GM23338 (cell line): ENCODE data around the gene GLS. TPM values are rescaled to one million over a fixed set of nuclear protein-coding genes. Genes with fewer than 3 reads are reported as not detected.

Experiments used
- ATAC-seq: fragments of 200-7000 bp; cut with Tn5 transposase; 3 replicates; pipeline ENCODE4 v1.9.1; 2020
- DNase-seq: peaks from one replicate; pipeline ENCODE4 v3.0.0-alpha.2; 2015; ENCODE audit warnings: low spot score
- H2AFZ ChIP-seq: fragments of 200-600 bp; sonication (generic); 2 replicates; pipeline ENCODE4 v1.8.0; 2016; ENCODE audit warnings: antibody characterized with exemption, mild to moderate bottlenecking, moderate library complexity
- H3F3A ChIP-seq: fragments of 200-600 bp; sonication (generic); replicated peaks from 2 replicates; pipeline ENCODE4 v1.8.0; 2017; ENCODE audit warnings: antibody characterized with exemption, mixed run types, low read depth
- H3K27ac ChIP-seq: fragments of 200-600 bp; sonication (generic); 2 replicates; pipeline ENCODE4 v1.6.1; 2016; ENCODE audit warnings: low read depth
- H3K27me3 ChIP-seq: fragments of 200-600 bp; sonication (generic); 2 replicates; pipeline ENCODE4 v1.8.0; 2016; ENCODE audit warnings: mild to moderate bottlenecking, mixed run types, moderate library complexity; ENCODE audit not compliant: insufficient read depth
- H3K36me3 ChIP-seq: fragments of 200-600 bp; sonication (generic); 2 replicates; pipeline ENCODE4 v1.8.0; 2016; ENCODE audit warnings: mild to moderate bottlenecking; ENCODE audit not compliant: insufficient read depth
- H3K4me1 ChIP-seq: fragments of 200-600 bp; sonication (generic); 2 replicates; pipeline ENCODE4 v1.8.0; 2016; ENCODE audit warnings: mild to moderate bottlenecking, moderate library complexity; ENCODE audit not compliant: insufficient read depth
- H3K4me2 ChIP-seq: fragments of 200-600 bp; sonication (generic); 2 replicates; pipeline ENCODE4 v1.7.1; 2017; ENCODE audit warnings: mixed run types
- H3K4me3 ChIP-seq: fragments of 200-600 bp; sonication (generic); 2 replicates; pipeline ENCODE4 v1.6.1; 2016; ENCODE audit warnings: mixed run types
- H3K79me2 ChIP-seq: fragments of 200-600 bp; sonication (generic); replicated peaks from 2 replicates; pipeline ENCODE4 v1.8.0; 2017; ENCODE audit warnings: mild to moderate bottlenecking; ENCODE audit not compliant: insufficient read depth
- H3K9me2 ChIP-seq: fragments of 200-600 bp; sonication (generic); 2 replicates; pipeline ENCODE4 v1.8.0; 2017; ENCODE audit not compliant: insufficient read depth
- H4K20me1 ChIP-seq: fragments of 200-600 bp; sonication (generic); replicated peaks from 2 replicates; pipeline ENCODE4 v1.8.0; 2017; ENCODE audit warnings: mild to moderate bottlenecking; ENCODE audit not compliant: insufficient read depth
- H3K27ac Mint-ChIP-seq: 2 replicates; pipeline ENCODE4 v1.8.0; 2020; ENCODE audit warnings: inconsistent platforms, mild to moderate bottlenecking, moderate library complexity, mixed read lengths
- H3K27me3 Mint-ChIP-seq: 3 replicates; pipeline ENCODE4 v1.8.0; 2022; ENCODE audit warnings: low read depth, mild to moderate bottlenecking, moderate library complexity, mixed read lengths, inconsistent platforms; ENCODE audit not compliant: insufficient read depth, poor library complexity
- H3K36me3 Mint-ChIP-seq: 3 replicates; pipeline ENCODE4 v1.8.0; 2021; ENCODE audit warnings: low read depth, mild to moderate bottlenecking, inconsistent platforms, moderate library complexity, mixed read lengths
- H3K4me1 Mint-ChIP-seq: 3 replicates; pipeline ENCODE4 v1.8.0; 2020; ENCODE audit warnings: mild to moderate bottlenecking, inconsistent platforms, mixed read lengths
- H3K4me3 Mint-ChIP-seq: 3 replicates; pipeline ENCODE4 v1.8.0; 2021; ENCODE audit warnings: moderate library complexity, mild to moderate bottlenecking, inconsistent platforms, mixed read lengths
- H3K9me3 Mint-ChIP-seq: 3 replicates; pipeline ENCODE4 v1.8.0; 2020; ENCODE audit warnings: moderate library complexity, mild to moderate bottlenecking, inconsistent platforms, mixed read lengths
- CREB1 ChIP-seq: fragments of 250-450 bp; sonication (Bioruptor Pico); IDR thresholded peaks from 2 replicates; pipeline ENCODE4 v1.5.0; 2020; ENCODE audit warnings: low read depth, mild to moderate bottlenecking, moderate library complexity
- EZH2 ChIP-seq: fragments of 200-600 bp; sonication (generic); IDR thresholded peaks from one replicate; pipeline ENCODE4 v1.8.0; 2017; ENCODE audit warnings: antibody characterized with exemption, mild to moderate bottlenecking, low read depth; ENCODE audit not compliant: unreplicated experiment
- EZH2phosphoT487 ChIP-seq: fragments of 200-600 bp; sonication (generic); IDR thresholded peaks from one replicate; pipeline ENCODE4 v1.8.1; 2018; ENCODE audit warnings: antibody characterized with exemption; ENCODE audit not compliant: unreplicated experiment
- JUNB ChIP-seq: IDR thresholded peaks from one replicate; pipeline ENCODE4 v1.6.1; 2016; ENCODE audit warnings: antibody characterized with exemption; ENCODE audit not compliant: unreplicated experiment
- NANOG ChIP-seq: IDR thresholded peaks from 2 replicates; pipeline ENCODE4 v1.6.1; 2016; ENCODE audit warnings: antibody characterized with exemption, borderline replicate concordance
- POLR2AphosphoS5 ChIP-seq: IDR thresholded peaks from 2 replicates; pipeline ENCODE4 v1.6.1; 2016; ENCODE audit warnings: antibody characterized with exemption, low read depth
- STAT1 ChIP-seq: IDR thresholded peaks from one replicate; pipeline ENCODE4 v1.6.1; 2016; ENCODE audit warnings: antibody characterized with exemption; ENCODE audit not compliant: unreplicated experiment
- ZNF114 ChIP-seq: fragments of 250-450 bp; sonication (Bioruptor Pico); IDR thresholded peaks from 2 replicates; pipeline ENCODE4 v1.5.0; 2020; ENCODE audit warnings: mild to moderate bottlenecking, moderate library complexity
- ZNF331 ChIP-seq: fragments of 250-450 bp; sonication (Bioruptor Pico); IDR thresholded peaks from 2 replicates; pipeline ENCODE4 v1.5.0; 2020; ENCODE audit warnings: low read depth, mild to moderate bottlenecking, moderate library complexity
- polyA plus RNA-seq: library from polyadenylated mRNA; unstranded; fragments of >200 nt; fragmentation: Nextera tagmentation; extraction: Ambion mirVana; gene quantifications from 2 replicates; pipeline ENCODE4 v1.2.1, GENCODE V29; 2016
- total RNA-seq: library from RNA; depleted of rRNA; stranded (reverse); fragments of >200 nt; shearing (Covaris generic); gene quantifications from 2 replicates; pipeline ENCODE4 v1.2.3, GENCODE V29; 2014
- TF ChIP-seq, protein P1 (sequence below), 2 experiments: fragments of 200-600 bp in 1 of 2; sonication (generic) in 1 of 2; conservative IDR thresholded peaks; 2 replicates each; pipeline versions ENCODE4 v1.5.1 to v1.6.1; 2016 to 2017; ENCODE audit warnings: antibody characterized with exemption in 2 of 2, low read depth in 2 of 2, mild to moderate bottlenecking in 2 of 2, moderate library complexity in 1 of 2
- TF ChIP-seq, protein P2 (sequence below): fragments of 250-450 bp; sonication (Bioruptor Pico); IDR thresholded peaks from 2 replicates; pipeline ENCODE4 v1.5.0; 2020; ENCODE audit warnings: mild to moderate bottlenecking, moderate library complexity
- TF ChIP-seq, protein P3 (sequence below): IDR thresholded peaks from 2 replicates; pipeline ENCODE4 v1.6.1; 2016; ENCODE audit warnings: antibody characterized with exemption

GLS gene
- total and polyA plus RNA-seq, 2 experiments from 2014 or later, result 38.1 to 172 TPM

DNA sequence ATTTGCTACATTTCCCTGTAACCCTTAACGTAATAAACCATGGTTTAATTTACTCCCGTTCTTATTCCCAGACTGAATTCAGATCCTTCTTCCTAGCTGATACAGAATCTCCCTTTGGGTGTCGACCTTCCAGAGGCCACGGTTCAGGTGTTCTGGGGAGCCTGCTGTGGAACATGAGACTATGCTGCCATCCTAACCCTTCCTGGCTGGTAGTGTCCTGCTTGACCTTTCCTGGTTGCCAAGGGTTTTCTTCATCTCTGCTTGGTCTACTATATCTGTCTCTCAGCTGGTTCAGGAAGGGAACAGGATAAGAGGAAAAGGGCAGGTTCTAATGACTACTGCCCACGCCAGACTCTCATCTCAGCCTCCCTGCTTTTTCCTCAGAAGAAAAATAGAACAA is 96.9 kb downstream of the GLS start:
- H3K79me2 ChIP-seq, result no peaks in the 10 kb centered on the region
- H3K36me3 ChIP-seq, result peaks cover 79% of the 10 kb centered on the region
- no peak overlapping the region for H3K27ac ChIP-seq
- H4K20me1 ChIP-seq, result peaks cover 4% of the 10 kb centered on the region
- H3K4me1 ChIP-seq, result no peaks in the 10 kb centered on the region
- no peak overlapping the region for H2AFZ ChIP-seq
- no peak overlapping the region for H3K4me3 Mint-ChIP-seq
- no peak overlapping the region for H3K27ac Mint-ChIP-seq
- H3K9me3 Mint-ChIP-seq, result no peaks in the 10 kb centered on the region; the same call in 2 of the 3 replicates
- TF ChIP-seq CREB1 (CRISPR knock-in tag) (no peak), EZH2phosphoT487 (no peak), NANOG (no peak), POLR2AphosphoS5 (no peak), STAT1 (no peak), EZH2 (no peak), ZNF331 (CRISPR knock-in tag) (no peak), ZNF114 (CRISPR knock-in tag) (no peak), JUNB (no peak)
- TF ChIP-seq, protein P1, sequence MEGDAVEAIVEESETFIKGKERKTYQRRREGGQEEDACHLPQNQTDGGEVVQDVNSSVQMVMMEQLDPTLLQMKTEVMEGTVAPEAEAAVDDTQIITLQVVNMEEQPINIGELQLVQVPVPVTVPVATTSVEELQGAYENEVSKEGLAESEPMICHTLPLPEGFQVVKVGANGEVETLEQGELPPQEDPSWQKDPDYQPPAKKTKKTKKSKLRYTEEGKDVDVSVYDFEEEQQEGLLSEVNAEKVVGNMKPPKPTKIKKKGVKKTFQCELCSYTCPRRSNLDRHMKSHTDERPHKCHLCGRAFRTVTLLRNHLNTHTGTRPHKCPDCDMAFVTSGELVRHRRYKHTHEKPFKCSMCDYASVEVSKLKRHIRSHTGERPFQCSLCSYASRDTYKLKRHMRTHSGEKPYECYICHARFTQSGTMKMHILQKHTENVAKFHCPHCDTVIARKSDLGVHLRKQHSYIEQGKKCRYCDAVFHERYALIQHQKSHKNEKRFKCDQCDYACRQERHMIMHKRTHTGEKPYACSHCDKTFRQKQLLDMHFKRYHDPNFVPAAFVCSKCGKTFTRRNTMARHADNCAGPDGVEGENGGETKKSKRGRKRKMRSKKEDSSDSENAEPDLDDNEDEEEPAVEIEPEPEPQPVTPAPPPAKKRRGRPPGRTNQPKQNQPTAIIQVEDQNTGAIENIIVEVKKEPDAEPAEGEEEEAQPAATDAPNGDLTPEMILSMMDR (conservative IDR thresholded peaks at IDR 0.05; ENCODE audit: low read depth in 2 of 2), result no peak
- TF ChIP-seq, protein P2, sequence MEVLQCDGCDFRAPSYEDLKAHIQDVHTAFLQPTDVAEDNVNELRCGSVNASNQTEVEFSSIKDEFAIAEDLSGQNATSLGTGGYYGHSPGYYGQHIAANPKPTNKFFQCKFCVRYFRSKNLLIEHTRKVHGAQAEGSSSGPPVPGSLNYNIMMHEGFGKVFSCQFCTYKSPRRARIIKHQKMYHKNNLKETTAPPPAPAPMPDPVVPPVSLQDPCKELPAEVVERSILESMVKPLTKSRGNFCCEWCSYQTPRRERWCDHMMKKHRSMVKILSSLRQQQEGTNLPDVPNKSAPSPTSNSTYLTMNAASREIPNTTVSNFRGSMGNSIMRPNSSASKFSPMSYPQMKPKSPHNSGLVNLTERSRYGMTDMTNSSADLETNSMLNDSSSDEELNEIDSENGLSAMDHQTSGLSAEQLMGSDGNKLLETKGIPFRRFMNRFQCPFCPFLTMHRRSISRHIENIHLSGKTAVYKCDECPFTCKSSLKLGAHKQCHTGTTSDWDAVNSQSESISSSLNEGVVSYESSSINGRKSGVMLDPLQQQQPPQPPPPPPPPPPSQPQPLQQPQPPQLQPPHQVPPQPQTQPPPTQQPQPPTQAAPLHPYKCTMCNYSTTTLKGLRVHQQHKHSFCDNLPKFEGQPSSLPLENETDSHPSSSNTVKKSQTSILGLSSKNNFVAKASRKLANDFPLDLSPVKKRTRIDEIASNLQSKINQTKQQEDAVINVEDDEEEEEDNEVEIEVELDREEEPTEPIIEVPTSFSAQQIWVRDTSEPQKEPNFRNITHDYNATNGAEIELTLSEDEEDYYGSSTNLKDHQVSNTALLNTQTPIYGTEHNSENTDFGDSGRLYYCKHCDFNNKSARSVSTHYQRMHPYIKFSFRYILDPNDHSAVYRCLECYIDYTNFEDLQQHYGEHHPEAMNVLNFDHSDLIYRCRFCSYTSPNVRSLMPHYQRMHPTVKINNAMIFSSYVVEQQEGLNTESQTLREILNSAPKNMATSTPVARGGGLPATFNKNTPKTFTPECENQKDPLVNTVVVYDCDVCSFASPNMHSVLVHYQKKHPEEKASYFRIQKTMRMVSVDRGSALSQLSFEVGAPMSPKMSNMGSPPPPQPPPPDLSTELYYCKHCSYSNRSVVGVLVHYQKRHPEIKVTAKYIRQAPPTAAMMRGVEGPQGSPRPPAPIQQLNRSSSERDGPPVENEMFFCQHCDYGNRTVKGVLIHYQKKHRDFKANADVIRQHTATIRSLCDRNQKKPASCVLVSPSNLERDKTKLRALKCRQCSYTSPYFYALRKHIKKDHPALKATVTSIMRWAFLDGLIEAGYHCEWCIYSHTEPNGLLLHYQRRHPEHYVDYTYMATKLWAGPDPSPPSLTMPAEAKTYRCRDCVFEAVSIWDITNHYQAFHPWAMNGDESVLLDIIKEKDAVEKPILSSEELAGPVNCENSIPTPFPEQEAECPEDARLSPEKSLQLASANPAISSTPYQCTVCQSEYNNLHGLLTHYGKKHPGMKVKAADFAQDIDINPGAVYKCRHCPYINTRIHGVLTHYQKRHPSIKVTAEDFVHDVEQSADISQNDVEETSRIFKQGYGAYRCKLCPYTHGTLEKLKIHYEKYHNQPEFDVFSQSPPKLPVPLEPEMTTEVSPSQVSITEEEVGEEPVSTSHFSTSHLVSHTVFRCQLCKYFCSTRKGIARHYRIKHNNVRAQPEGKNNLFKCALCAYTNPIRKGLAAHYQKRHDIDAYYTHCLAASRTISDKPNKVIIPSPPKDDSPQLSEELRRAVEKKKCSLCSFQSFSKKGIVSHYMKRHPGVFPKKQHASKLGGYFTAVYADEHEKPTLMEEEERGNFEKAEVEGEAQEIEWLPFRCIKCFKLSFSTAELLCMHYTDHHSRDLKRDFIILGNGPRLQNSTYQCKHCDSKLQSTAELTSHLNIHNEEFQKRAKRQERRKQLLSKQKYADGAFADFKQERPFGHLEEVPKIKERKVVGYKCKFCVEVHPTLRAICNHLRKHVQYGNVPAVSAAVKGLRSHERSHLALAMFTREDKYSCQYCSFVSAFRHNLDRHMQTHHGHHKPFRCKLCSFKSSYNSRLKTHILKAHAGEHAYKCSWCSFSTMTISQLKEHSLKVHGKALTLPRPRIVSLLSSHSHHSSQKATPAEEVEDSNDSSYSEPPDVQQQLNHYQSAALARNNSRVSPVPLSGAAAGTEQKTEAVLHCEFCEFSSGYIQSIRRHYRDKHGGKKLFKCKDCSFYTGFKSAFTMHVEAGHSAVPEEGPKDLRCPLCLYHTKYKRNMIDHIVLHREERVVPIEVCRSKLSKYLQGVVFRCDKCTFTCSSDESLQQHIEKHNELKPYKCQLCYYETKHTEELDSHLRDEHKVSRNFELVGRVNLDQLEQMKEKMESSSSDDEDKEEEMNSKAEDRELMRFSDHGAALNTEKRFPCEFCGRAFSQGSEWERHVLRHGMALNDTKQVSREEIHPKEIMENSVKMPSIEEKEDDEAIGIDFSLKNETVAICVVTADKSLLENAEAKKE (CRISPR knock-in tag), result no peak
- TF ChIP-seq, protein P3, sequence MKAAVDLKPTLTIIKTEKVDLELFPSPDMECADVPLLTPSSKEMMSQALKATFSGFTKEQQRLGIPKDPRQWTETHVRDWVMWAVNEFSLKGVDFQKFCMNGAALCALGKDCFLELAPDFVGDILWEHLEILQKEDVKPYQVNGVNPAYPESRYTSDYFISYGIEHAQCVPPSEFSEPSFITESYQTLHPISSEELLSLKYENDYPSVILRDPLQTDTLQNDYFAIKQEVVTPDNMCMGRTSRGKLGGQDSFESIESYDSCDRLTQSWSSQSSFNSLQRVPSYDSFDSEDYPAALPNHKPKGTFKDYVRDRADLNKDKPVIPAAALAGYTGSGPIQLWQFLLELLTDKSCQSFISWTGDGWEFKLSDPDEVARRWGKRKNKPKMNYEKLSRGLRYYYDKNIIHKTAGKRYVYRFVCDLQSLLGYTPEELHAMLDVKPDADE, result no peak
- ATAC-seq (no peak), DNase-seq (no peak)
- no peaks in the 10 kb centered on the region for H3K27me3 ChIP-seq
- H3K4me1 Mint-ChIP-seq, result no peaks in the 10 kb centered on the region; the same call in 2 of the 3 replicates
- H3K9me2 ChIP-seq, result no peaks in the 10 kb centered on the region
- H3K36me3 Mint-ChIP-seq, result peaks cover 90% of the 10 kb centered on the region
- H3K27me3 Mint-ChIP-seq, result peaks cover 5% of the 10 kb centered on the region
- H3F3A ChIP-seq, result no peaks in the 10 kb centered on the region
- no peak overlapping the region for H3K4me3 ChIP-seq
- no peak overlapping the region for H3K4me2 ChIP-seq
